ENCODE data around the gene TLR4.

DNA sequence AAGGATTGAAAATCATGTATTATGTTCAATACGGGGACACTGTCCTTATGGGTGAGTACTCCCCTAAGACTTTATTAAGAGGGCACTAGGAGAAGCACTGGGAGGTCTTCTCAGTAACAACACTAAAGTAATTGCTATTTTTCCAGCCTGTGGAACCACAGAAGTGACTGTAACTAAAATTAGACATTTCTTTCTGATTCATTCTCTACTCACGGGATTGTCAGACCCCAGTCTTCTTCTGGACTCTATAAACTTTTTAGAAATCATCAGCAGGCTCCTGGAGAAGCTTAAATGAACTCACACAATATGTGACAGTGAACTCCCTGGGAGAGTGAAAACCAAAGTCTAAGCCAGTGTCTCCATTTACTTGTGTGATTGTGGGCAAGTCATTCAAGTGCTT, 14.5 kb downstream of the TLR4 start:
- TF ChIP-seq, protein P1, sequence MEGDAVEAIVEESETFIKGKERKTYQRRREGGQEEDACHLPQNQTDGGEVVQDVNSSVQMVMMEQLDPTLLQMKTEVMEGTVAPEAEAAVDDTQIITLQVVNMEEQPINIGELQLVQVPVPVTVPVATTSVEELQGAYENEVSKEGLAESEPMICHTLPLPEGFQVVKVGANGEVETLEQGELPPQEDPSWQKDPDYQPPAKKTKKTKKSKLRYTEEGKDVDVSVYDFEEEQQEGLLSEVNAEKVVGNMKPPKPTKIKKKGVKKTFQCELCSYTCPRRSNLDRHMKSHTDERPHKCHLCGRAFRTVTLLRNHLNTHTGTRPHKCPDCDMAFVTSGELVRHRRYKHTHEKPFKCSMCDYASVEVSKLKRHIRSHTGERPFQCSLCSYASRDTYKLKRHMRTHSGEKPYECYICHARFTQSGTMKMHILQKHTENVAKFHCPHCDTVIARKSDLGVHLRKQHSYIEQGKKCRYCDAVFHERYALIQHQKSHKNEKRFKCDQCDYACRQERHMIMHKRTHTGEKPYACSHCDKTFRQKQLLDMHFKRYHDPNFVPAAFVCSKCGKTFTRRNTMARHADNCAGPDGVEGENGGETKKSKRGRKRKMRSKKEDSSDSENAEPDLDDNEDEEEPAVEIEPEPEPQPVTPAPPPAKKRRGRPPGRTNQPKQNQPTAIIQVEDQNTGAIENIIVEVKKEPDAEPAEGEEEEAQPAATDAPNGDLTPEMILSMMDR (conservative IDR thresholded peaks at IDR 0.05; ENCODE audit: low read depth, low read length) = no peak
- no peak for TF ChIP-seq EZH2 (IDR thresholded peaks at IDR 0.05; ENCODE audit: borderline replicate concordance, low read depth, low read length, poor library complexity, severe bottlenecking)

All from A673 (cell line).